Measurements from ENCODE around the gene CACNA1D. TPM values are rescaled to one million over a fixed set of nuclear protein-coding genes. Genes with fewer than 3 reads are reported as not detected.
"Not testable (repeated sequence)": the region's sequence is repeated elsewhere in the genome, so short reads cannot be mapped to it uniquely, and the experiment has no call there.

CACNA1D gene
- total RNA-seq, 2 experiments from 2014 or later = not detected

GRCh38 chr3:53618524-53618906 lies 124.1 kb downstream of the CACNA1D start:
- Mint-ChIP-seq H3K4me3 (no peak overlapping the region), H3K4me1 (no peaks in the 10 kb centered on the region), H3K9me3 (no peaks in the 10 kb centered on the region), H3K27ac (no peak overlapping the region), H3K36me3 (no peaks in the 10 kb centered on the region), H3K27me3 (peaks cover 14% of the 10 kb centered on the region)
- no peak for DNase-seq

GRCh38 chr3:53618936-53619335 lies 124.5 kb downstream of the CACNA1D start:
- DNase-seq = no peak
- Mint-ChIP-seq H3K9me3 (no peaks in the 10 kb centered on the region), H3K4me3 (no peak overlapping the region), H3K27me3 (peaks cover 14% of the 10 kb centered on the region), H3K4me1 (no peaks in the 10 kb centered on the region), H3K36me3 (no peaks in the 10 kb centered on the region), H3K27ac (no peak overlapping the region)

GRCh38 chr3:53624061-53624857 lies 129.8 kb downstream of the CACNA1D start:
- H3K9me3 Mint-ChIP-seq = no peaks in the 10 kb centered on the region
- peaks cover 38% of the 10 kb centered on the region for H3K27me3 Mint-ChIP-seq
- H3K36me3 Mint-ChIP-seq = no peaks in the 10 kb centered on the region
- H3K4me3 Mint-ChIP-seq = no peak overlapping the region
- DNase-seq = no peak
- H3K27ac Mint-ChIP-seq = no peak overlapping the region
- H3K4me1 Mint-ChIP-seq = no peaks in the 10 kb centered on the region

- no peak for DNase-seq
- Mint-ChIP-seq H3K36me3 (no peaks in the 10 kb centered on the region), H3K9me3 (no peaks in the 10 kb centered on the region), H3K27ac (no peak overlapping the region), H3K27me3 (peaks cover 41% of the 10 kb centered on the region), H3K4me3 (no peak overlapping the region), H3K4me1 (no peaks in the 10 kb centered on the region)
These were observed 132.5 kb downstream of the CACNA1D start for GRCh38 chr3:53626876-53627275.

- H3K36me3 Mint-ChIP-seq = no peaks in the 10 kb centered on the region
- peaks cover 41% of the 10 kb centered on the region for H3K27me3 Mint-ChIP-seq
- no peak for DNase-seq
- no peak overlapping the region for H3K27ac Mint-ChIP-seq
- H3K4me1 Mint-ChIP-seq = no peaks in the 10 kb centered on the region
- H3K4me3 Mint-ChIP-seq = no peak overlapping the region
- no peaks in the 10 kb centered on the region for H3K9me3 Mint-ChIP-seq
These were observed 134.4 kb downstream of the CACNA1D start for GRCh38 chr3:53628536-53629401.

- H3K4me3 Mint-ChIP-seq = no peak overlapping the region
- no peak for DNase-seq
- H3K27me3 Mint-ChIP-seq = peaks cover 35% of the 10 kb centered on the region
- H3K36me3 Mint-ChIP-seq = no peaks in the 10 kb centered on the region
- no peaks in the 10 kb centered on the region for H3K4me1 Mint-ChIP-seq
- no peak overlapping the region for H3K27ac Mint-ChIP-seq
- H3K9me3 Mint-ChIP-seq = no peaks in the 10 kb centered on the region
These were observed 135.0 kb downstream of the CACNA1D start for GRCh38 chr3:53629402-53629723.

- Mint-ChIP-seq H3K4me1 (no peaks in the 10 kb centered on the region), H3K27ac (no peak overlapping the region), H3K4me3 (no peak overlapping the region), H3K36me3 (no peaks in the 10 kb centered on the region), H3K27me3 (peaks cover 32% of the 10 kb centered on the region), H3K9me3 (no peaks in the 10 kb centered on the region)
- DNase-seq = no peak
These were observed 136.1 kb downstream of the CACNA1D start for GRCh38 chr3:53630547-53630946.

GRCh38 chr3:53633197-53633787 lies 138.9 kb downstream of the CACNA1D start:
- Mint-ChIP-seq H3K4me1 (no peaks in the 10 kb centered on the region), H3K9me3 (no peaks in the 10 kb centered on the region), H3K27ac (no peak overlapping the region), H3K4me3 (no peak overlapping the region), H3K27me3 (peaks cover 26% of the 10 kb centered on the region), H3K36me3 (no peaks in the 10 kb centered on the region)
- no peak for DNase-seq

- H3K27me3 Mint-ChIP-seq = peaks cover 26% of the 10 kb centered on the region
- no peak for DNase-seq
- no peaks in the 10 kb centered on the region for H3K9me3 Mint-ChIP-seq
- no peak overlapping the region for H3K4me3 Mint-ChIP-seq
- H3K36me3 Mint-ChIP-seq = no peaks in the 10 kb centered on the region
- H3K27ac Mint-ChIP-seq = no peak overlapping the region
- no peaks in the 10 kb centered on the region for H3K4me1 Mint-ChIP-seq
These were observed 140.6 kb downstream of the CACNA1D start for GRCh38 chr3:53635041-53635440.

- H3K4me1 Mint-ChIP-seq, H3K9me3 Mint-ChIP-seq, H3K27ac Mint-ChIP-seq, DNase-seq, H3K4me3 Mint-ChIP-seq, H3K36me3 Mint-ChIP-seq: not testable (repeated sequence)
- H3K27me3 Mint-ChIP-seq = peaks cover 16% of the 10 kb centered on the region
These were observed 144.4 kb downstream of the CACNA1D start for GRCh38 chr3:53638806-53639205.

GRCh38 chr3:53641397-53641796 lies 147.0 kb downstream of the CACNA1D start:
- H3K27me3 Mint-ChIP-seq = peaks cover 15% of the 10 kb centered on the region

GRCh38 chr3:53642211-53642610 lies 147.8 kb downstream of the CACNA1D start:
- H3K36me3 Mint-ChIP-seq = no peaks in the 10 kb centered on the region
- H3K27me3 Mint-ChIP-seq = peaks cover 17% of the 10 kb centered on the region
- no peaks in the 10 kb centered on the region for H3K9me3 Mint-ChIP-seq
- DNase-seq = no peak
- no peaks in the 10 kb centered on the region for H3K4me1 Mint-ChIP-seq
- no peak overlapping the region for H3K4me3 Mint-ChIP-seq
- no peak overlapping the region for H3K27ac Mint-ChIP-seq

More at GRCh38 chr3:53641397-53641796, 147.0 kb downstream of the CACNA1D start:
- Mint-ChIP-seq H3K4me1 (no peaks in the 10 kb centered on the region), H3K27ac (no peak overlapping the region), H3K4me3 (no peak overlapping the region), H3K36me3 (no peaks in the 10 kb centered on the region), H3K9me3 (no peaks in the 10 kb centered on the region)
- no peak for DNase-seq

GRCh38 chr3:53643757-53644156 lies 149.3 kb downstream of the CACNA1D start:
- DNase-seq = no peak
- no peaks in the 10 kb centered on the region for H3K4me1 Mint-ChIP-seq
- no peak overlapping the region for H3K27ac Mint-ChIP-seq

GRCh38 chr3:53645754-53646153 lies 151.3 kb downstream of the CACNA1D start:
- Mint-ChIP-seq H3K9me3 (no peaks in the 10 kb centered on the region), H3K4me1 (no peaks in the 10 kb centered on the region), H3K36me3 (no peaks in the 10 kb centered on the region), H3K27ac (no peak overlapping the region), H3K27me3 (peaks cover 34% of the 10 kb centered on the region), H3K4me3 (no peak overlapping the region)
- DNase-seq = no peak

More at GRCh38 chr3:53643757-53644156, 149.3 kb downstream of the CACNA1D start:
- no peaks in the 10 kb centered on the region for H3K9me3 Mint-ChIP-seq
- peaks cover 26% of the 10 kb centered on the region for H3K27me3 Mint-ChIP-seq
- no peak overlapping the region for H3K4me3 Mint-ChIP-seq
- H3K36me3 Mint-ChIP-seq = no peaks in the 10 kb centered on the region

- H3K9me3 Mint-ChIP-seq = no peaks in the 10 kb centered on the region
These were observed 152.3 kb downstream of the CACNA1D start for GRCh38 chr3:53646723-53647122.

More at GRCh38 chr3:53646723-53647122, 152.3 kb downstream of the CACNA1D start:
- Mint-ChIP-seq H3K27ac (no peak overlapping the region), H3K4me1 (no peaks in the 10 kb centered on the region), H3K27me3 (peaks cover 34% of the 10 kb centered on the region), H3K4me3 (no peak overlapping the region), H3K36me3 (no peaks in the 10 kb centered on the region)
- DNase-seq = no peak
